GM18873 (cell line): ENCODE data around the gene LCP2.

ENCODE experiments used
- ATAC-seq: cut with Tn5 transposase; IDR thresholded peaks from one replicate; pipeline ENCODE4 v1.9.1; 2021; ENCODE audit warnings: mild to moderate bottlenecking, moderate library complexity, moderate number of reproducible peaks; ENCODE audit not compliant: unreplicated experiment, low FRiP score

LCP2 gene

DNA sequence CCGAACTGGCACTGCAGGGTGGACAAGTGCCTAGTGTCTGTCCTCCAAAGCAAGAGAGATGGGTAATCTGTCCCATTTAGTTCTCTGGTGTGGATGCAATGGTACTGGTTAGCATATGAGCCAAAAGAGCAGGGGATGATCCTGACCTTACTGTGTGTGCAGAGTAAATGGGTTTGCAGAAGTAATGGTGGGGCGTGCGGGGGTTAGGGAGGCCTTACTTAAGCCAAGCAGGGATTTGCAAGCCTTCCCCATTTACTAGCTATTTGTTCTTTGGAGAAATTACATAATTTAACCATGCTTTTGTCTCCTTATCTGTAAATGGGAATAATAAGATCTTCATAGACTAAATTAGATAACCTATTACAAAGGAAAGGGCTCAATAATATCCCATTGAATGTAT lies 19.9 kb upstream of the LCP2 start:
- no peak for ATAC-seq

GRCh38 chr5:170316937-170317336 lies 19.4 kb upstream of the LCP2 start:
- ATAC-seq, result no peak

DNA sequence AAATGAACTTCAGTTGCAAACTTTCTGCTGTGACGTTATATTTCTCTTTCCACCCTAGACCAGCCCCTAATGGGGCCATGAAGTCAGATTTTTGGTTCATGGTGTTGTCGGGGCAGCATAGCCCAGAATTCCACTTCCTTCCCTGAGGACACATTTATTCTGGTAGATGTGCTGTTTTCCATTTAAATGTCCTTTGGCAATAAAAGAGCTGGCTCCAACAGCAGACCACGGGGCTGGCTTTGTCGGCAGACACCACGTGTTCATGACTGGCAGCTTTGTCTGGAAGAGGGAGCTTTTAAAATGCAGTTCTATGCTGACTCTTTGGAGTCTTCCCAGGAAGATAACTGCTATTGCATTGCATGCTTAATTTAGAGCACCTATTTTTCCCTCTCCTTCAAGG lies 17.6 kb upstream of the LCP2 start:
- ATAC-seq, result no peak

GRCh38 chr5:170314541-170315095 lies 17.0 kb upstream of the LCP2 start:
- ATAC-seq, result no peak

DNA sequence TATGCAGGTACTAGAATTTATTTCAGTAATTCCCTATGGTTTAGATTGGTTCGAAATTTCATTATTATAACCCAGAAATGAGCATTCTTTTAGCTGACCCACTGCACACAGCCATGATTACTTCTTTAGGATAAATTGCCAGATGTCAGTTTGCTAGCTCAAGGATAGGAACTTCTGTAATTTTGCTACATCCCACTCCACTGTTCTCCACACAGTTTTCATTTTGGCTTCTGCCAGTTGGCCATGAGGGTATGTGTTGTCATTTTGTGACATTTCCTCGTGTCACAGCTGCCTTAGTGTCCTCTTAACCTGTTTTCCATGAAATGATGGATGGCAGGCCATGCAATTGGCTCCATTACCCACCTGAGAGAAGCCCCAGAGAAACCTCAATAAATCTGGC lies 16.2 kb upstream of the LCP2 start:
- no peak for ATAC-seq

GRCh38 chr5:170313344-170313743 lies 15.8 kb upstream of the LCP2 start:
- no peak for ATAC-seq

DNA sequence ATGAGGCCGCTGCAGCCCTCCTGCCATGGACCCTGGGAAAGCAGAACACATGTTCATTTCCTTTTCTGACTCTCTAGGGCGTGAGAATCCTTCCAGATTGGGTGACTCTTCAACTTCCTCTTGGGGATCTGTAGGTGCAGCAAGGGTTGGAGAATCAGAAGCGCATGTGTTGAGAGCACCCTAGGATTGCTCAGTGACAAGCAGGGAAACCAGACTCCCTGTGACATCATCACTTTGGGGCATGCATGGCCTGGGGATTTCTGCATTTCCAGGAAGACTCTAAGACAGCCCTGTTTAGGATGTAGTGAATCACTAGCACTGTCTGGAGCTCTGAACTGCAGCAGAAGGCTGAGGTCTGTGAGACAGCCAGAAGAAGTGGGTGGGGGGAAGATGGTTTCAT lies 15.1 kb upstream of the LCP2 start:
- ATAC-seq, result no peak

DNA sequence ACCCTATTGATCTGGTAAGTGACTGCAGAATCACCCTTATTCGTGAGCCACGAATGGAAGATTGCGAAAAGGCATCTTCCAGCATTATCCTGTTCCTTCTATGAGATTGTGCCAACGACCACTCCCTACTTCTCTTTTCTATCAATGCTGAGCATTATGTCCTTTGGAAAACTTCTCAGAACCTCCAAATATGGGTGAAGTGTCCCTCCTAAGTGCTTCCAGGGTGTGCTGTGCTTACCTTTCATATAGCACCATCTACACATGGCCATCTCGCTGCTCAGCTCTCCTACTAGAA lies 14.7 kb upstream of the LCP2 start:
- ATAC-seq, result no peak

DNA sequence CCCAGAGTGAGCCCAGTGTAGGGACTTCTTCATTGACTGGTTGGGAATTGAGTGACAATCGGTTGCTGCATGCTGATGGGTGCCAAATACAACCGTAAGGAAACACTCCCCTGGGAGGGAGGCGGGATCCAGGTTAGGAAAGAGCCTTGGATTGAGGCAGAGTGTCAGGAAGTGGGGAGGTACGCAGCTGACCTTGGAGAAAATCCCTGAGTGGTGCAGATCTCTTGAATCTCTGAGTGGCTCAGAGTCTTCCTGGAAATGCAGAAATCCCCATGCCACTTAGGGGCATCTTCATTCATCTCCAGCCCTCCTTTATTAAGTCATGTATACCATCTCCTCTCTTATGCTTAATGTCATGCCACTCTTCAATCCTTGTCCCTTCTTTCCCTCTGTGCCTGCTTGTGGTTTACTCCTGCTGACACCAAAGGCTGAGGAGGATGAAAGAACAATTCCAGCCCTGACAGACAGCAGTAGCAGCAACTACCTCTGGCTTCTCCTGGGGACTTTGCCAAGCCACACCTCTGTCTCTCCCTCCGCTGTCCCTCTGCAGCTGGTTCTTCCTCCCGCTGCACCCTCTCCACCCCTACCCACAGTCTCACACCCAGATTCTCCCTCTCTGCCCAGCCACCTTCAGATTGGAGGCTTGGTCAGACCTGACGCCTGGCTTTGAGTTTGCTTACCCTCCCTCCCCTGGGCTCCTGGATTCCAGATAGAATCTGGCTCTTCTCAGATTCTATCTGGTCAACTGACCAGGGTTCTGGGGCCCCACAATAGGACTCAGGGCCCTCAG lies 14.1 kb upstream of the LCP2 start:
- no peak for ATAC-seq

DNA sequence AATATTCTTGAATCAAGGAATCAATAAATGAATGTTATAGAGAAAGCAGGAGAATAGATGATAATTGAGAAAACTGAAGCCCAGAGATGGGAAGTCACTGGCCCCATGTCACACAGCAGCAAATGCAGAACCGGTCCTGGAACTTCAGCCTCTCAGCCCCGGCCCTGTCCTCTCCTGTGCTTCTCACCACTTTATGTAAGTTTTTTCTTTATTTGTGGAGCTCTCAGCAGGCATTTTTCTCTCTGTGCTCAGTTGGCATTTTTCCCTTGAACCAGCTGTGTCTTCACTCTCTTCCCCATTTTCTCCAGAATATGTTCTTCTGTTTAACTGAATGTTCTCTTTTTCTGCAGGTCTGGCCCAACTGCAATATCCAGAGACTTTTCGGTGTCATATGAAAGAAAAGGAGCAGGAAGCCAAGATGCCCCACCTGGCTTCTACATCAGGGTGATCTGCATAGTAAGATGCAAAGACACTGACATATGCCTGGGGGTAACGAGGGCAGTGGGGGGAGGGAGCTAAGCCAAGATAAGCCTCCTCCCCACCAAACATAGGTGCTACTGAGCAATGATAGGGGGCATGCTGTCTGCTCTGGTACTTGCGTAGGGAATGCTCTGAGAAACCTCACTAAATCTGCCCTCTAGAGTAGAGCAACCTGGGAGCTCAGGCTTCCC lies 12.8 kb upstream of the LCP2 start:
- ATAC-seq, result no peak

- ATAC-seq, result no peak
Measured at GRCh38 chr5:170308686-170309085, 11.1 kb upstream of the LCP2 start.

DNA sequence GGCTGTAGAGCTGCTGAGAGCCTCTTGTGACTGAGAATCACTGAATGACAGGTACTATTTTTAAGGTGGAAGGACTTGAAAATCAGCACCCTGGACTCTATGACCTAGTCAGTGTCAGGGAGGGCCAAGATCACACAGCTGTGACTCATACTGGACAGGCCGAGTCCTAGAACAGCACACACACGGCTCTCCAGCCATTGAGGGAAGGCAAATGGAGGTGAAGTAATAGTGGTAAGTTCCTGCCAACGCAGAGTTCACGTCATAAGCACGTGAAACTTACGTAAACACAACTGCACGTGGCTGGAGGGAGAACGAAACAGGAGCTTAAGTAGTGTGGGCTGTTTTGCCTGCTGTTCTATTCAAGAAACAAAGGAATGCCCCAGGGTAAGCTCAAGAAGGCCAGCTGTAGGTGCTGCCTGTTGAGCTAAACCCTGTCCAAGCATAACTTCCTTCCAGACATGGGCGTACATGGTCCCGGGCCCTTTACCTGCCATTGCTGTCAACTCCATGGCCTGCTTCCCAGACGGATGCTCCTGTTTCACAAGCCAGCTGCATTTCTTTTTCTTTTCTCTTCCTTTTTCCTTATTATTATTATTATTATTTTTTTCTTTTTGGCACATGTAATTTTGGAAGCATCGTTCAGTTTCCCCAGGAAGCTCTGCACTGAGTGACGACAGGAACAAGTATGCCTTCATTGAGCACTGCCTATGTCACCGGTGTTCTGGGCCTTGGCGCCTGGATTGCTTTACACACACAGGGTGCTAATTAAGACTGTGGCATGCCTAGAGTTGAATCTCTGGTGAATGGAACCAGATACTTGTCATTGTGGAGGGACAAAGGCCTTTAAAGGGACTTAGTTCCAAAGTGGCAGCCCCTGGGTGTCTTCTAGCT lies 10.2 kb upstream of the LCP2 start:
- ATAC-seq, result no peak

DNA sequence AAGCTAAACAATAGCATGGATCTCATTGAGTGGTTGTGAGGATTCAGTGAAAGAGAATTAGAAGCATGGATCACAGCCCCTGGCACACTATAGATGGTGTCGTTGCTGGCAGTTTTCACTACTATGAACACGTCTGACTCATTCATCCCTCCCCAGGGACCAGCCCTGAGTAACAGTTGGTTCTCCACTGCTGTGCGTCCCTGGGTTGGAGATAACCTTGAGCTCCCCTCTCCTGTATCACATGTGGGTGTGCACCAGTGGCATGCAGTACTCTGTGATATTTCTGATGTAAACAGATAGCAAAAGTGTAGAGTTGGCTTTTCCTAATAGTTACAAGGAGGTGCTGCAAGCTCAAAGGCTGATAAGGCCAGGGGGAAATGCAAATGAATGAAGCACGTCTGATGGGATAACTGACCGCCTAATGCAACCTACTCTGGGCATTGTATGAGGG lies 8.8 kb upstream of the LCP2 start:
- no peak for ATAC-seq

GRCh38 chr5:170305646-170306025 lies 8.1 kb upstream of the LCP2 start:
- no peak for ATAC-seq

DNA sequence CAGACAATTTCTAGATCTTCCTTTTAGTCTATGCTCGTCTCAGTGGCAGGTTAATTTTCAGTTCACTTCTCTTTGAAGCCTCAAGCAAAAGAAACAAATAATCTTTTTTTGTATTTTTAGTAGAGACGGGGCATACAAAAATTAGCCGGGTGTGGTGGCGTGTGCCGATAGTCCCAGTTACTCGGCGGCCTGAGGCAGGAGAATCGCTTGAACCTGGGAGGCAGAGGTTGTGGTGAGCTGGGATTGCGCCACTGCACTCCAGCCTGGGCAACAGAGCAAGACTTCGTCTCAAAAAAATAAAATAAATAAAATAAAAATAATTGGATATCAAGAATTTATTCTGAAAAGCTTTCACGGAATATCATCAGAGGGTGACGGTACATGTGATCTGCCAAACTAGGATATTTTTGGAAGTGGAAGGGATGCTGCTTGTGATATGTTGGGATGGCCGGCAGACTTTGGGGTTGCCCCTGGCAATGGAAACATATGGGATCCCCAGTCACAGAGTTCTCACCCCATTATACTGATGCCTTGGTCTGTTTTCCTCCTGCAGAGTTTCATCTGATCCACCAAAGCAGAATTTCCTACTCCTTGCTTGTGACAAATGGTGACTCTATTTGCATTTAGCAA lies 7.6 kb upstream of the LCP2 start:
- ATAC-seq, result no peak

- no peak for ATAC-seq
Measured at GRCh38 chr5:170303549-170303948, 6.0 kb upstream of the LCP2 start.

GRCh38 chr5:170302653-170303501 lies 5.3 kb upstream of the LCP2 start:
- ATAC-seq, result peak; percentile 88

- ATAC-seq, result no peak
Measured at GRCh38 chr5:170301981-170302652, 4.5 kb upstream of the LCP2 start.

- ATAC-seq, result no peak
Measured at GRCh38 chr5:170301149-170301548, 3.6 kb upstream of the LCP2 start.
